GM12892 (cell line): ENCODE measurements around the gene MAVS.

Source experiments
- POLR2A ChIP-seq: IDR thresholded peaks from 2 replicates; pipeline ENCODE4 v1.6.1; 2011; ENCODE audit warnings: low read depth, low read length, control low read depth
- POLR2AphosphoS5 ChIP-seq: IDR thresholded peaks from 2 replicates; pipeline ENCODE4 v1.6.1; 2011; ENCODE audit warnings: low read depth, low read length, control low read depth
- TAF1 ChIP-seq: IDR thresholded peaks from 2 replicates; pipeline ENCODE4 v1.6.1; 2011; ENCODE audit warnings: low read depth, mild to moderate bottlenecking, control low read depth, low read length, borderline replicate concordance

DNA sequence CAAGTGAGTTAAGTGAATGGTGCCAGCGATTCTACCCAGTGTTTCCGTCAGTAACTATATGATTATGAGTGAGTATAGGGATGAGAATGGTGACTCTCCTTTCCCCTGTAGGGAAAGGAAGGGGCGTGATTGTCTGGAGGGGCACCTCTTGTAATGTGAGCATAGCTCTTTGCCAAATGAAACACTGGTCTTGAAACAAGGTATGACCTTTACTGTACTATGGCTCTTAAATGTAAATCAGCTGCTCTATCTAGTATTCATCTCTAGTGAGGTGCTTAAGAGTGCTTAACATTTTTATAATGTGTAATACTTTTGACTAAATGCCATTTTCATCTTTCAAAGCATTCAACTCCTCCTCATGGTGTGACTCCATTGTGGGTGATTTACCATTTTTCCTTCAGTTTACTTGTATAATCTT lies 53.6 kb downstream of the MAVS start:
- TF ChIP-seq POLR2A (no peak), POLR2AphosphoS5 (no peak), TAF1 (no peak)
